Cardiac fibroblast (primary cell): ENCODE results near the gene C1orf167.

Source experiments
- DNase-seq, 2 donors: peaks; one replicate each; pipeline versions ENCODE4 v3.0.0 to v3.0.0-alpha.2; 2010; ENCODE audit warnings: low read depth in 2 of 2
- H3K4me3 ChIP-seq, 2 donors: replicated peaks in 1 of 2; 1 replicate in 1 of 2; 2 replicates in 1 of 2; pipeline ENCODE4 v1.5.1; 2011; ENCODE audit warnings: low read depth in 2 of 2, low read length in 2 of 2, mild to moderate bottlenecking in 2 of 2, moderate library complexity in 1 of 2
- CTCF ChIP-seq: IDR thresholded peaks from one replicate; pipeline ENCODE4 v1.5.1; 2011; ENCODE audit warnings: low read depth, mild to moderate bottlenecking, low read length, inconsistent platforms

The C1orf167 gene

GRCh38 chr1:11833497-11833896 lies 71.5 kb downstream of the C1orf167 start:
- no peak for TF ChIP-seq CTCF
- no peak for DNase-seq
- H3K4me3 ChIP-seq: no peak overlapping the region

DNA sequence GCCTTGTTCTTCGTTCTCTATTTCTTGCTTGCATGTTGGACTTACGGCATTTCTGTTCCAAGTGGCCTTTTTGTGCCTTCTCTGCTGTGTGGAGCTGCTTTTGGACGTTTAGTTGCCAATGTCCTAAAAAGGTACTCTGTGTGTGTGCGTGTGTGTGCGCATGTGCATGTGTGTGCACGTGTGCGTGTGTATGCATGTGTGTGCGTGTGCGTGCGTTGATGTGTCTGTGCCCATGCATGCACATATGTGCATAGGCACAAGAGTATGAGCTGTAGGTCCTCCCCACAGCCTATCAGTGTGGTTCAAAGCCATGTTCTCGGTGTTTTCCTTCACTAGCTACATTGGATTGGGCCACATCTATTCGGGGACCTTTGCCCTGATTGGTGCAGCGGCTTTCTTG lies 71.9 kb downstream of the C1orf167 start:
- no peak overlapping the region for H3K4me3 ChIP-seq
- DNase-seq: no peak
- no peak for TF ChIP-seq CTCF

DNA sequence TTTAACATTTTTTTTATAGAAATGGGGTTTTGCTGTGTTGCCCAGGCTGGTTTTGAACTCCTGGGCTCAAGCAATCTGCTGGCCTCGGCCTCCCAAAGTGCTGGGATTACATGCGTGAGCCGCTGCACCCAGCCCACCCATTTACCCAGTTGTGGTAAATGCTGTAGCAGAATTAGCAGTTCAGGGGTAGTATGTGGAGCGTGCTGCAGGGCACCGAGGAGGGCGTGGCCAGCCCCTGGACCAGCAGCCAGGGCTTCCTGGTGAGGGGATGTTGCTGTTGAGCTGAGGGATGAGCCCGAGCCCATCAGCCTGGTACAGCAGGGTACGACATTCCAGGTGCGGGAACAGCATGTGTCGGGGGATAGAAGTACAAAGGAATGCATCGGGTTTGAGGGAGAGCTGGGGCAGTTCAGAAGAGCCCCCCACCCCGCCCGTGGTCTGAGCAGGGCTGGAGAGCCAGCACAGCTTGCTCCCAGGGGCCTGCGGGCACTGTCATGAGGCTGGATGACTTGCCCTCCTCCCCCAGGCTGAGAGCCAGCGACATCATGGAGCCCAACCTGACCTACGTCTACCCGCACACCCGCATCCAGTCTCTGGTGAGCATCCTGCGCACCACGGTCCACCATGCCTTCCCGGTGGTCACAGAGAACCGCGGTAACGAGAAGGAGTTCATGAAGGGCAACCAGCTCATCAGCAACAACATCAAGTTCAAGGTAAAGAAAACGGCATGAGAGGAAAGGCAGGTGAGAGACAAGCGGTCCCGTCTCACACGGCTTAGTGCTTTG lies 73.6 kb downstream of the C1orf167 start:
- TF ChIP-seq CTCF: no peak
- no peak overlapping the region for H3K4me3 ChIP-seq
- no peak for DNase-seq

DNA sequence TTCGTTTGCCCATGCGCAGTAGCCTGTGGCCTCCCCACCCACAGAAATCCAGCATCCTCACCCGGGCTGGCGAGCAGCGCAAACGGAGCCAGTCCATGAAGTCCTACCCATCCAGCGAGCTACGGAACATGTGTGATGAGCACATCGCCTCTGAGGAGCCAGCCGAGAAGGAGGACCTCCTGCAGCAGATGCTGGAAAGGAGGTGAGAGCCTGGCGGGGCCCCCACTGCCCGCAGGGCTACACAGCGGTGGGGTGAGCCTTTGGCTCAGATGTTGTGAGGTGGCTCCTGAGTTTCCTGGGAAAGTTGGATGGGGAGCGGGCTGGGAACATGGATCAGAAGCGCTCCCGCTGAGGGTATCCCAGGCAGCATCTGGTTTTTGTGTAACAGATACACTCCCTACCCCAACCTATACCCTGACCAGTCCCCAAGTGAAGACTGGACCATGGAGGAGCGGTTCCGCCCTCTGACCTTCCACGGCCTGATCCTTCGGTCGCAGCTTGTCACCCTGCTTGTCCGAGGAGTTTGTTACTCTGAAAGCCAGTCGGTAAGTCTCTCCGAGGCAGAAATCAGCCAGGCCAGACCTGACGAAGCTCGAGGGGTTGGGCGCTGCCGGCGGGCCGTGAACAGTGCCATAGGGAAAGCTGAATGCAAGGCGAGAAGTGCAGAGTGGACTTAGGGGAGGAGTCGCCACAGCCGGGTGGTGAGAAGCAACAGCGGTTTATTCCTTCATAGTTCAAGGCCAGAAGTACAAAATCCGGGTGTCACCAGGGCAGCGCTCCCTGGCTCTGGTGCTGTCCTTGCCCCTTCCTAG lies 75.2 kb downstream of the C1orf167 start:
- DNase-seq: no peak
- no peak overlapping the region for H3K4me3 ChIP-seq
- TF ChIP-seq CTCF: no peak

DNA sequence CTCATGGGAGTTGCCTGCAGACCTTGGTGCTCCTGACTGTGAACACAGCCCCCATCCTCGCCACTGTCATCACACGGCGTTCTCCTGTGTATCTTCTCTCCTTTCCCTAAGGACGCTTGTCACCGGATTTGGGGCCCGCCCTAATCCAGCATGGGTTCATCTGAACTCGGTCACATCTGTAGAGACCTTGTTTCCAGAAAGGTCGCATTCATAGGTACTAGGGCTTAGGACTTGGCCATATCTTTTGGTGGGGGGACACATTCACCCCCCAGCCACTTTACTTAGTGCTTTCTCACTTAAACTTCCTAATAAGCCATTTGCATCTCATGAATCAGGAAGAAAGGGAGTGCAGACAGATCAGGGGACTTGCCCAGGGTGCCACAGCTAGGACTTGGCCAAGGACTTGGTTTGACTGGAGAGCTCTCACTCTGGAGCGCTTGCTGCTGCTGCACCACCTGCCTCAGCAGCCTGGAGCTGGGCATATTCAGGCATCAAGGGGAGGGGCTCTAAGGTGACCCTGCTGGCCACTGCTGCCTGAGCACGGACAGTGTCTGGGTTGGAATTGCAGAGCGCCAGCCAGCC lies 75.9 kb downstream of the C1orf167 start:
- H3K4me3 ChIP-seq: no peak overlapping the region
- TF ChIP-seq CTCF: no peak
- no peak for DNase-seq

GRCh38 chr1:11838349-11839272 lies 76.6 kb downstream of the C1orf167 start:
- peak; percentile 63 to 69 for DNase-seq
- TF ChIP-seq CTCF: peak; percentile 98
- no peak overlapping the region for H3K4me3 ChIP-seq
